Uterus (tissue), 2 donors: ENCODE data around the gene TBL1X.

Experiments
- POLR2A ChIP-seq, 2 donors: fragments of 450-650 bp; IDR thresholded peaks; one replicate each; pipeline ENCODE4 v1.6.1; 2016; ENCODE audit warnings: antibody characterized with exemption in 2 of 2, mild to moderate bottlenecking in 1 of 2, moderate library complexity in 1 of 2
- TF ChIP-seq, protein P1 (sequence below), 4 experiments: fragments of 200-600 bp in 2 of 4; fragments of 450-650 bp in 2 of 4; sonication (generic) in 2 of 4; IDR thresholded peaks; one replicate each; pipeline ENCODE4 v1.5.1; 2016 to 2019; ENCODE audit warnings: antibody characterized with exemption in 4 of 4, mild to moderate bottlenecking in 2 of 4, moderate library complexity in 1 of 4

GRCh38 chrX:9525511-9526248, 60.8 kb downstream of the TBL1X start:
- TF ChIP-seq, protein P1, sequence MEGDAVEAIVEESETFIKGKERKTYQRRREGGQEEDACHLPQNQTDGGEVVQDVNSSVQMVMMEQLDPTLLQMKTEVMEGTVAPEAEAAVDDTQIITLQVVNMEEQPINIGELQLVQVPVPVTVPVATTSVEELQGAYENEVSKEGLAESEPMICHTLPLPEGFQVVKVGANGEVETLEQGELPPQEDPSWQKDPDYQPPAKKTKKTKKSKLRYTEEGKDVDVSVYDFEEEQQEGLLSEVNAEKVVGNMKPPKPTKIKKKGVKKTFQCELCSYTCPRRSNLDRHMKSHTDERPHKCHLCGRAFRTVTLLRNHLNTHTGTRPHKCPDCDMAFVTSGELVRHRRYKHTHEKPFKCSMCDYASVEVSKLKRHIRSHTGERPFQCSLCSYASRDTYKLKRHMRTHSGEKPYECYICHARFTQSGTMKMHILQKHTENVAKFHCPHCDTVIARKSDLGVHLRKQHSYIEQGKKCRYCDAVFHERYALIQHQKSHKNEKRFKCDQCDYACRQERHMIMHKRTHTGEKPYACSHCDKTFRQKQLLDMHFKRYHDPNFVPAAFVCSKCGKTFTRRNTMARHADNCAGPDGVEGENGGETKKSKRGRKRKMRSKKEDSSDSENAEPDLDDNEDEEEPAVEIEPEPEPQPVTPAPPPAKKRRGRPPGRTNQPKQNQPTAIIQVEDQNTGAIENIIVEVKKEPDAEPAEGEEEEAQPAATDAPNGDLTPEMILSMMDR (IDR thresholded peaks at IDR 0.05): no peak
- no peak for TF ChIP-seq POLR2A (IDR thresholded peaks at IDR 0.05)
